Measurements from ENCODE around the gene VAV2. TPM values are rescaled to one million over a fixed set of nuclear protein-coding genes. Genes with fewer than 3 reads are reported as not detected.
A peak's percentile ranks its signal among the peaks of the same experiment; 100 is the strongest.
"Not testable (repeated sequence)": the region's sequence is repeated elsewhere in the genome, so short reads cannot be mapped to it uniquely, and the experiment has no call there.

VAV2 gene
- total and polyA plus RNA-seq, 12 donors, result 2.9 to 7.1 (median 5.0) TPM

DNA sequence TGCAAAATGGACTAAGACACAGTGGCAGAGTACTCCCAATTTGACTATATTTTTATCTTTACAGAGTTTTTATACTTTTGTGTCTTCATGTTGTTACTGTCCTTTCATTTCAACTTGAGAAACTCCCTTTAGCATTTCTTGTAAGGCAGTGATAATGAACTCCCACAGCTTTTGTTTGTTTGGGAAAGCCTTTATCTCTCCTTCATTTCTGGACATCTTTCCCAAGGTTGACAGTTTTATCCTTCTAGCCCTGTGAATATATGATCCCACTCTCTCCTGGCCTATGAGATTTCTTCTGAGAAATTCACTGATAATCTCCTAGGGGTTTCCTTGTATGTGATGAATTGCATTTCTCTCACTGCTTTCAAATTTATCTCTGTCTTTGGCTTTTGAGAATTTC is 244.8 kb downstream of the VAV2 start:
- Histone ChIP-seq H3K36me3 (no peaks in the 10 kb centered on the region), H3K27me3 (peaks cover 0 to 28% (median 18%) of the 10 kb centered on the region in 7 donors), H3K9me3 (no peaks in the 10 kb centered on the region), H3K4me1 (no peaks in the 10 kb centered on the region), H3K4me3 (no peak overlapping the region), H3K27ac (no peak overlapping the region)
- no peak for DNase-seq
- intact Hi-C loops (cut with DNase I), result no loop called here
- no peak for ATAC-seq
- TF ChIP-seq, protein P1, sequence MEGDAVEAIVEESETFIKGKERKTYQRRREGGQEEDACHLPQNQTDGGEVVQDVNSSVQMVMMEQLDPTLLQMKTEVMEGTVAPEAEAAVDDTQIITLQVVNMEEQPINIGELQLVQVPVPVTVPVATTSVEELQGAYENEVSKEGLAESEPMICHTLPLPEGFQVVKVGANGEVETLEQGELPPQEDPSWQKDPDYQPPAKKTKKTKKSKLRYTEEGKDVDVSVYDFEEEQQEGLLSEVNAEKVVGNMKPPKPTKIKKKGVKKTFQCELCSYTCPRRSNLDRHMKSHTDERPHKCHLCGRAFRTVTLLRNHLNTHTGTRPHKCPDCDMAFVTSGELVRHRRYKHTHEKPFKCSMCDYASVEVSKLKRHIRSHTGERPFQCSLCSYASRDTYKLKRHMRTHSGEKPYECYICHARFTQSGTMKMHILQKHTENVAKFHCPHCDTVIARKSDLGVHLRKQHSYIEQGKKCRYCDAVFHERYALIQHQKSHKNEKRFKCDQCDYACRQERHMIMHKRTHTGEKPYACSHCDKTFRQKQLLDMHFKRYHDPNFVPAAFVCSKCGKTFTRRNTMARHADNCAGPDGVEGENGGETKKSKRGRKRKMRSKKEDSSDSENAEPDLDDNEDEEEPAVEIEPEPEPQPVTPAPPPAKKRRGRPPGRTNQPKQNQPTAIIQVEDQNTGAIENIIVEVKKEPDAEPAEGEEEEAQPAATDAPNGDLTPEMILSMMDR (IDR thresholded peaks at IDR 0.05), result no peak

DNA sequence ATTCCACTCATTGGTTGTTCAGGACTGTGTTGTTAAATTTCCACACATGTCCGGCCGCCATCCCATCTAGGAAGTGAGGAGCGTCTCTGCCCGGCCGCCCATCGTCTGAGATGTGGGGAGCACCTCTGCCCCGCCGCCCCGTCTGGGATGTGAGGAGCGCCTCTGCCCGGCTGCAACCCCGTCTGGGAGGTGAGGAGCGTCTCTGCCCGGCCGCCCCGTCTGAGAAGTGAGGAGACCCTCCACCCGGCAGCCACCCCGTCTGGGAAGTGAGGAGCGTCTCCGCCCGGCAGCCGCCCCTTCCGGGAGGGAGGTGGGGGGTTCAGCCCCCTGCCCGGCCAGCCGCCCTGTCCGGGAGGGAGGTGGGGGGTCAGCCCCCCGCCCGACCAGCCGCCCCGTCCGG is 247.6 kb downstream of the VAV2 start:
- intact Hi-C loops (cut with DNase I), result not testable (repeated sequence)

GRCh38 chr9:133742849-133743444 is 249.2 kb downstream of the VAV2 start:
- Histone ChIP-seq H3K27me3 (peaks cover 0 to 12% (median 5%) of the 10 kb centered on the region in 7 donors), H3K36me3 (no peaks in the 10 kb centered on the region), H3K27ac (no peak overlapping the region), H3K4me1 (peaks cover 0 to 9% (median 6%) of the 10 kb centered on the region in 9 donors), H3K9me3 (no peaks in the 10 kb centered on the region), H3K4me3 (no peak overlapping the region)
- intact Hi-C loops (cut with DNase I), result no loop called here
- TF ChIP-seq, protein P1 (IDR thresholded peaks at IDR 0.05), result peak; percentile 95 to 99 (median 98)
- ATAC-seq, result peak; percentile 56 to 84 (median 80)
- DNase-seq, result peak; percentile 70 to 75
- 8 to 14% methylated on average over 8 of the region's 8 CpGs for WGBS, 2 donors

More for the DNA sequence above, 247.6 kb downstream of the VAV2 start:
- H3K9me3 ChIP-seq, H3K27ac ChIP-seq, H3K4me3 ChIP-seq, ATAC-seq, H3K4me1 ChIP-seq, H3K36me3 ChIP-seq, DNase-seq: not testable (repeated sequence)
- H3K27me3 ChIP-seq, result peaks cover 0 to 14% (median 8%) of the 10 kb centered on the region in 7 donors
- 95 to 96% methylated on average over 10 to 23 of the region's 31 CpGs for WGBS, 2 donors

DNA sequence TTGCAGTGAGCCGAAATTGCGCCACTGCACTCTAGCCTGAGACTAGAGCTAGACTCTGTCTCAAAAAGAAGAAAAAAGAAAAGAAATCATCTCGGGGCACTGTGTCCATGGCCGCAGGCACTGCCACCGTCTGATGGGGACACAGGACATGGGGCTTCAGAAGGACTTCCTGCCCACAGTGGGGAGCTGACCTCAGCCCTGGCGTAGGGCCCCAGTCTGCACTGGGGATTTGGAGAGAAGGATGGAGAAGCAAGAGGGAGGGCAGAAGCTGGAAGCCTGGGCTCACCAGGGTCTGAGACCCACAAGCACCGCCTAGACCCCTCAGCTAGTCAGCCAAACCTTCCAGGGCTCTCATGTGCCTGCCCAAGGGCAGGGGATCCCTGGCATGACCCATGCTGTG is 249.9 kb downstream of the VAV2 start:
- no peaks in the 10 kb centered on the region for H3K9me3 ChIP-seq
- peaks cover 0 to 16% (median 11%) of the 10 kb centered on the region in 9 donors for H3K4me1 ChIP-seq
- ATAC-seq (no peak), DNase-seq (no peak)
- WGBS, 2 donors, result 85 to 89% methylated on average over 7 of the region's 7 CpGs
- no peak overlapping the region for H3K27ac ChIP-seq
- no peak overlapping the region for H3K4me3 ChIP-seq
- H3K36me3 ChIP-seq, result no peaks in the 10 kb centered on the region
- TF ChIP-seq, protein P1 (IDR thresholded peaks at IDR 0.05), result no peak
- intact Hi-C loops (cut with DNase I), result no loop called here
- H3K27me3 ChIP-seq, result peaks cover 0 to 19% (median 3%) of the 10 kb centered on the region in 7 donors

DNA sequence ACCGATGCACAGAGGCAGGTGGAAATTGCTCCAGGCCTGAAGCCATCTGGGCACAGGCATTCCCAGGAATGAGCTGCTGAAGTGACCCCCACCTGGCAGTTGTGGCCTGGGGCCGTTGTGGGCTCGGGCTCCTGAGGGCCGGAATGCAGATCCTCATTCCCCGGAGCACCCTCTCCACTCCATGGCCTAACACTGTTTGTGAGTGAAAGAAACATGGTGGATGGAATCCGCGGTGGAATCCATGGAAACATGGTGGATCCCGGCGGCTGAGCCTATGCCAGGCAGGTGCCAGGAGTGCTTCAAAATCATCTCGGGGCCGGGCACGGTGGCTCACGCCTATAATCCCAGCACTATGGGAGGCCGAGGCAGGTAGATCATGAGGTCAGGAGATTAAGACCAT is 250.4 kb downstream of the VAV2 start:
- WGBS, 2 donors, result 92 to 94% methylated on average over 14 of the region's 14 CpGs
- no peak for DNase-seq
- peaks cover 0 to 22% (median 0%) of the 10 kb centered on the region in 7 donors for H3K27me3 ChIP-seq

More for the DNA sequence above, 250.4 kb downstream of the VAV2 start:
- no peaks in the 10 kb centered on the region for H3K36me3 ChIP-seq
- TF ChIP-seq, protein P1 (IDR thresholded peaks at IDR 0.05), result no peak
- H3K9me3 ChIP-seq, result no peaks in the 10 kb centered on the region
- H3K27ac ChIP-seq, result no peak overlapping the region
- intact Hi-C loops (cut with DNase I), result no loop called here
- no peak overlapping the region for H3K4me3 ChIP-seq
- H3K4me1 ChIP-seq, result peaks cover 0 to 21% (median 11%) of the 10 kb centered on the region in 9 donors
- ATAC-seq, result no peak
